GM23248 (cell line): ENCODE measurements around the gene PFKP. TPM values are rescaled to one million over a fixed set of nuclear protein-coding genes. Genes with fewer than 3 reads are reported as not detected.

Experiments
- DNase-seq: peaks from one replicate; pipeline ENCODE4 v3.0.0-alpha.2; 2015
- H2AFZ ChIP-seq: fragments of 200-600 bp; sonication (generic); 2 replicates; pipeline ENCODE4 v1.6.1; 2016; ENCODE audit warnings: antibody characterized with exemption
- H3F3A ChIP-seq: fragments of 200-600 bp; sonication (generic); 2 replicates; pipeline ENCODE4 v1.6.1; 2016; ENCODE audit warnings: mild to moderate bottlenecking, antibody characterized with exemption, mixed run types; ENCODE audit not compliant: insufficient read depth
- H3K27ac ChIP-seq: fragments of 200-600 bp; sonication (generic); 2 replicates; pipeline ENCODE4 v1.5.1; 2016; ENCODE audit warnings: mild to moderate bottlenecking
- H3K27me3 ChIP-seq: fragments of 200-600 bp; sonication (generic); replicated peaks from 2 replicates; pipeline ENCODE4 v1.6.1; 2016; ENCODE audit warnings: mild to moderate bottlenecking; ENCODE audit not compliant: insufficient read depth
- H3K36me3 ChIP-seq: fragments of 200-600 bp; sonication (generic); 2 replicates; pipeline ENCODE4 v1.6.1; 2016; ENCODE audit warnings: low read depth, mild to moderate bottlenecking
- H3K4me1 ChIP-seq: fragments of 200-600 bp; sonication (generic); 2 replicates; pipeline ENCODE4 v1.6.1; 2016; ENCODE audit warnings: mild to moderate bottlenecking; ENCODE audit not compliant: insufficient read depth
- H3K4me2 ChIP-seq: fragments of 200-600 bp; sonication (generic); one replicate; pipeline ENCODE4 v1.6.1; 2016; ENCODE audit warnings: mild to moderate bottlenecking; ENCODE audit not compliant: unreplicated experiment
- H3K4me3 ChIP-seq: fragments of 200-600 bp; sonication (generic); 2 replicates; pipeline ENCODE4 v1.5.1; 2016; ENCODE audit warnings: mild to moderate bottlenecking
- H3K79me2 ChIP-seq: fragments of 200-600 bp; sonication (generic); 2 replicates; pipeline ENCODE4 v1.6.1; 2016; ENCODE audit warnings: mild to moderate bottlenecking; ENCODE audit not compliant: insufficient read depth
- H3K9ac ChIP-seq: fragments of 200-600 bp; sonication (generic); 2 replicates; pipeline ENCODE4 v1.6.1; 2016; ENCODE audit warnings: mild to moderate bottlenecking
- H3K9me2 ChIP-seq: fragments of 200-600 bp; sonication (generic); 2 replicates; pipeline ENCODE4 v1.6.1; 2016; ENCODE audit warnings: mixed run types, mild to moderate bottlenecking, moderate library complexity; ENCODE audit not compliant: insufficient read depth
- H3K9me3 ChIP-seq: fragments of 200-600 bp; sonication (generic); one replicate; pipeline ENCODE4 v1.6.1; 2017; ENCODE audit warnings: low read depth
- H4K20me1 ChIP-seq: fragments of 200-600 bp; sonication (generic); 2 replicates; pipeline ENCODE4 v1.6.0; 2016; ENCODE audit not compliant: insufficient read depth
- EZH2 ChIP-seq: fragments of 200-600 bp; sonication (generic); IDR thresholded peaks from 2 replicates; pipeline ENCODE4 v1.6.1; 2018; ENCODE audit warnings: antibody characterized with exemption, mild to moderate bottlenecking; ENCODE audit not compliant: insufficient read depth, poor library complexity, severe bottlenecking
- EZH2phosphoT487 ChIP-seq: fragments of 200-600 bp; sonication (generic); IDR thresholded peaks from 2 replicates; pipeline ENCODE4 v1.6.1; 2018; ENCODE audit warnings: antibody characterized with exemption, moderate library complexity, mild to moderate bottlenecking, low read depth; ENCODE audit not compliant: insufficient read depth
- WGBS, 2 experiments: methylation state at CpG; one replicate each; pipeline ENCODE4 v1.1.6; 2015 to 2017; ENCODE audit warnings: low lambda C conversion rate in 2 of 2, low coverage in 1 of 2; ENCODE audit errors: missing lambda C conversion rate in 2 of 2; 5-methylcytosine and 5-hydroxymethylcytosine counted together
- in situ Hi-C: fragments of 300-500 bp; cut with MboI; formaldehyde crosslinking; loops from 2 replicates; pipeline ENCODE4 v1.15.0; 2020
- polyA plus RNA-seq: library from polyadenylated mRNA; unstranded; fragments of >200 nt; fragmentation: Nextera tagmentation; extraction: Ambion mirVana; gene quantifications from 2 replicates; pipeline ENCODE4 v1.2.1, GENCODE V29; 2016
- total RNA-seq: library from RNA; depleted of rRNA; stranded (reverse); fragments of >200 nt; shearing (Covaris generic); gene quantifications from 2 replicates; pipeline ENCODE4 v1.2.3, GENCODE V29; 2014

Gene PFKP
- total and polyA plus RNA-seq, 2 experiments from 2014 or later: 133 to 159 TPM

DNA sequence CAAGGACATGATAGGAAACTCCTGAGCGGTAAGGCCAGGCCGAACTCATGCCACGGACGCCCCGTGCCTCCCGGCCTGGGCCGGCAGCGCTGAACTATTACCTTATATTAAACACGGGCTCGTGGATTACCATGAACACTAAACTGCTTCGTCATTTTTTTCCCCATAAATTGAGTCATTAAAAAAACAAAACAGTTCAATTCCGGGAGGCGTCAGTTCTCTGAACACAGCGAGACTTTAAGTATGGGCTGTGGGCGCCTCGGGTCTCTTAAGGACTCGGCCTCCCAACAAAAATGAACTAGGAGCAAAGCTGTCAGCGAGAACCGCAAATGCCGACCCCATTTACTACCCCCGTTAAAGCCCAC is 104.7 kb downstream of the PFKP start:
- Histone ChIP-seq H3K36me3 (peaks cover 24% of the 10 kb centered on the region), H3K9me3 (no peaks in the 10 kb centered on the region), H3K27me3 (no peaks in the 10 kb centered on the region), H2AFZ (peak overlapping the region; percentile 66), H3K4me3 (peak overlapping the region; percentile 83), H3K4me1 (peaks cover 9% of the 10 kb centered on the region), H4K20me1 (no peaks in the 10 kb centered on the region; the same call in 1 of the 2 replicates), H3K27ac (peak overlapping the region; percentile 95), H3K9ac (peak overlapping the region; percentile 98), H3K4me2 (peak overlapping the region; percentile 96), H3F3A (peaks cover 7% of the 10 kb centered on the region; the same call in 1 of the 2 replicates), H3K9me2 (no peaks in the 10 kb centered on the region), H3K79me2 (peaks cover 43% of the 10 kb centered on the region)
- in situ Hi-C loops: no loop called here
- TF ChIP-seq EZH2phosphoT487 (no peak), EZH2 (no peak)
- 2% methylated on average over 21 of the region's 21 CpGs for WGBS, 2 experiments
- peak; percentile 89 for DNase-seq

DNA sequence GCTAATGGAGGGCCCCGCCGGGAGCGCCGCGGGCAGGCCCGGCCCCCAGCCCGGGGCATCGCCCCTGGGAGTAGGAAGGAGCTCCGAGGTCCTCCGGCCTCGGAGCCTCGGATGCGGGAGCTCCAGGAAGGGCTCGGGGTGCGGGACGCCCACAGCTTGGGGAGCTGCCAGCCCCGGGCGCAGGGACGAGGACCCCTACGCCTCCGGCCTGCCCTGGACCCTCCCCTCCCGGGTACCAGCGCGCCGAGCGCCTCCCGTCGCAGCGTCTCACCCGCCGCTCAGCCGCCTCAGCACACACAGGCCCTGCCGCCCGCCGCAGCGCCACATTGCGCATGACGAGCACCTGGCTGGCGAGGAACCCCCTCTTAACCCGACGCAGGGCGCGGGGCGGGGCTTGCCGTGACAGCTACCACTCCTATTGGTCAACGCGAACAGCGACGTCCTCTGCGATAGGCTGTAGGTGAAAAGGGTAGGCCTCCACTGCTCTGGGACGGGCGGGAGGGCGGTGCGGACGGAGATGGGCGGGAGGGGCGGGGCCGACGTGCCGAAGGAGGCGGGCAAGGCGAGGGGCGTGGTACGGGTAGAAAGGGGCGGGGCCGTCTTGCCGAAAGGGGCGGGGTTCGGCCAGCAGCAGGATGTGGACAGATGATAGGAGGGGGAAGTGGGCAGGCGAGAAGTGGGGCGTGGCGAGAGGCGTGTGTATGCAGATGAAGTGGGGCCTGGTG is 105.3 kb downstream of the PFKP start, which contains the start of gene PITRM1:
Gene PITRM1 (minus strand): TSS at position 337 of the 725 bp plus-strand sequence. CDS start 10 bp downstream, at position 327.
- peak; percentile 99 for DNase-seq
- peaks cover 43% of the 10 kb centered on the region for H3K79me2 ChIP-seq
- H3K27me3 ChIP-seq: no peaks in the 10 kb centered on the region
- H3K4me2 ChIP-seq: peak within 1 kb of the TSS; percentile 96
- H3K36me3 ChIP-seq: peaks cover 22% of the 10 kb centered on the region
- H2AFZ ChIP-seq: peak within 1 kb of the TSS; percentile 68
- TF ChIP-seq EZH2 (no peak), EZH2phosphoT487 (no peak)
- WGBS, 2 experiments: 1% methylated on average over 42 to 65 of the region's 73 CpGs
- H3K4me1 ChIP-seq: peaks cover 9% of the 10 kb centered on the region
- H3F3A ChIP-seq: peaks cover 7% of the 10 kb centered on the region; the same call in 1 of the 2 replicates
- peak within 1 kb of the TSS; percentile 98 for H3K9ac ChIP-seq
- no peaks in the 10 kb centered on the region for H3K9me3 ChIP-seq
- H3K4me3 ChIP-seq: peak within 1 kb of the TSS; percentile 83
- in situ Hi-C loops: no loop called here
- H3K9me2 ChIP-seq: no peaks in the 10 kb centered on the region
- H4K20me1 ChIP-seq: no peaks in the 10 kb centered on the region; the same call in 1 of the 2 replicates
- peak within 1 kb of the TSS; percentile 95 for H3K27ac ChIP-seq

DNA sequence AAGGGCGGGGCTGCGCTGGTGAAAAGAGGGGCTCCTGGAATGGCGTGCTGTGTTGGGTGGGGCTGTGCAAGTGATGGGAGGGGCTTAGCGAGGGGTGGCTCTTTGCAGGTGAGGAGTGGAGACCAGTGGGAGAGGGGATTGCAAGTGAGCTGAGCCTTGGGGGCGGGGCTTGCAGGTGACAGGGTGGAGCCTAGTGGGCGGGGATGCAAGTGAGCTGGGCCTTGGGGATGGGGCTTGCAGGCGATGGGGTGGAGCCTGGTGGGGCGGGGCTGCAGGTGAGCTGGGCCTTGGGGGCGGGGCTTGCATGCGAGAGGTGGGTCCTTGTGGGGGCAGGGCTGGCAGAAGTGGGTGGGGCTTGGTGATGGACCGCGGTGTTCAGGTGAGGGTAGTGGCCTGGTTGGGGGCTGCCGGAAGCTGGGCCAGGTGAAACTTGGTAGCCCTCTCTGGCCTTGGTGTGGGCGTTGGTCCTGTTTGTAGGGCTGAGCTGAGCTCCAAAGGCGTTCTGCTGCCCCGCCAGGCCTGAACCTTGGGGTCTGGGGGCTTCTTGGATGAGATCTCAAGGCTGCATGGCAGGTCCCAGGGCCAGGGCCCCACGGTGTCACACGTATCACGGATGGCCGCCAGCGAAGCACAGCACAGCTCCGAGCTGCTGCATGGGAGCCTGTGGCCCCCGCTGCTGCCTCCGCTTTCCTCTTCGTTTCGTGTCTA is 106.0 kb downstream of the PFKP start:
- no peak for TF ChIP-seq EZH2phosphoT487
- no peak for TF ChIP-seq EZH2

DNA sequence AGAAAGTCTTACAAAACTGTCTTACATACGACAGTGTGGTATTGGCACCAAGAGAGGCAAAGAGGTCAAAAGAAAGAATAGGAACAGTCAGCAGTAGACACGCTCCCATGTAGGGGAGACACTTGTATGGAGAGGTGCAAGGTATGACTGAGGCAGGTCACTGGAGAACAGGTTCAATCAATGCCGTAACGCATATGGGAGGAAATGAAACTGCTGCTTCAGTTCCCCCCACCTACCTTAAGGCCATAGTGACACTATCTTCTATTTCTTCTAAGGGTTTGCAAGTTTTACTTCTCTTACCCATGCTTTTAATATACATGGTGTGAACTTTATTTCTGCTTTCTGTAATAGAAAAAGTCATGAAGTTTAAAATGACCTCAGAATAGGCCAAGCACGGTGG is 110.7 kb downstream of the PFKP start:
- Histone ChIP-seq H3K4me1 (no peaks in the 10 kb centered on the region), H3K27ac (no peak overlapping the region), H2AFZ (no peak overlapping the region), H3K79me2 (no peaks in the 10 kb centered on the region), H3K36me3 (no peaks in the 10 kb centered on the region), H3K4me2 (no peak overlapping the region), H4K20me1 (no peaks in the 10 kb centered on the region), H3K9me2 (no peaks in the 10 kb centered on the region), H3K27me3 (no peaks in the 10 kb centered on the region; the same call in none of the 2 replicates), H3K9me3 (no peaks in the 10 kb centered on the region), H3K9ac (no peak overlapping the region), H3K4me3 (no peak overlapping the region), H3F3A (peaks cover 7% of the 10 kb centered on the region; the same call in 1 of the 2 replicates)
- in situ Hi-C loops: no loop called here
- DNase-seq: no peak
- 74 to 77% methylated on average over 5 of the region's 5 CpGs for WGBS, 2 experiments
- TF ChIP-seq EZH2phosphoT487: no peak
- TF ChIP-seq EZH2: no peak

More for the DNA sequence above, 106.0 kb downstream of the PFKP start:
- Histone ChIP-seq H3K4me2 (peak overlapping the region; percentile 27), H3K27me3 (no peaks in the 10 kb centered on the region), H3K9me3 (no peaks in the 10 kb centered on the region), H3K9ac (no peak overlapping the region), H3F3A (peaks cover 7% of the 10 kb centered on the region; the same call in 1 of the 2 replicates), H3K4me1 (peaks cover 9% of the 10 kb centered on the region), H4K20me1 (no peaks in the 10 kb centered on the region; the same call in 1 of the 2 replicates), H3K4me3 (peak overlapping the region; percentile 68), H3K9me2 (no peaks in the 10 kb centered on the region), H2AFZ (peak overlapping the region; percentile 68), H3K27ac (no peak overlapping the region), H3K36me3 (peaks cover 16% of the 10 kb centered on the region), H3K79me2 (peaks cover 37% of the 10 kb centered on the region)
- 31 to 64% methylated on average over 10 to 26 of the region's 26 CpGs for WGBS, 2 experiments
- in situ Hi-C loops: no loop called here
- no peak for DNase-seq
